Duodenal mucosa (tissue), 2 donors: Measurements from ENCODE around the gene HSF5.

Source experiments
- H3K27ac ChIP-seq: one replicate; pipeline ENCODE4 v1.7.0; 2013; ENCODE audit warnings: low read depth, low read length
- H3K27me3 ChIP-seq, 2 donors: one replicate each; pipeline ENCODE4 v1.7.0; 2013; ENCODE audit warnings: low read length in 2 of 2, control low read depth in 1 of 2; ENCODE audit not compliant: insufficient read depth in 2 of 2, control insufficient read depth in 1 of 2
- H3K36me3 ChIP-seq, 2 donors: one replicate each; pipeline ENCODE4 v1.7.0; 2013; ENCODE audit warnings: low read length in 2 of 2, control low read depth in 1 of 2; ENCODE audit not compliant: insufficient read depth in 2 of 2, control insufficient read depth in 1 of 2
- H3K4me1 ChIP-seq, 2 donors: one replicate each; pipeline ENCODE4 v1.7.0; 2013; ENCODE audit warnings: low read length in 2 of 2, control low read depth in 1 of 2; ENCODE audit not compliant: insufficient read depth in 2 of 2, control insufficient read depth in 1 of 2
- H3K4me3 ChIP-seq, 2 donors: one replicate each; pipeline ENCODE4 v1.7.0; 2013; ENCODE audit warnings: low read length in 2 of 2, low read depth in 1 of 2
- H3K9ac ChIP-seq, 2 donors: one replicate each; pipeline ENCODE4 v1.7.0; 2013; ENCODE audit warnings: low read length in 2 of 2, low read depth in 1 of 2
- H3K9me3 ChIP-seq, 2 donors: one replicate each; pipeline ENCODE4 v1.7.0; 2013; ENCODE audit warnings: low read length in 2 of 2, control low read depth in 1 of 2; ENCODE audit not compliant: control insufficient read depth in 1 of 2

Gene HSF5

DNA sequence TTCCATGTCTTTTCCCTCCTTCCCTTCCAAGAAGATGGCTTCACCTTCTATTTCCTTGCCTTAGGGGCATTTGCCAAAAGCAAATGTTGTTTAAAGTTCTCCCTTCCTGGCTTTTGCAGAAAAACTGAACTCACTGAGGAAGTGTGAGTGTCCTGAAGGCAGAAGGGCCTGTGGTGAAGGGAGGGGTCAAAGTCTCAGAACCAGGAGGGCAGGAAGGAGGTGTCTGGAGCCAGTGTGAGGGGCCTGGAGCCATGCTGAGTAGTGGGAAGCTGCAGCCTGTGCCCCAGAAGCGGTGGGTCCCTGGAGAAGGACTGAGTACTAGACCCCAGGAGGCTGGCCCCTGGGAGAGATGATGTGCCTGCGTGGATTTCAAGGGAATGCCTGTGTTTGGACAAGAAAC lies 112.4 kb downstream of the HSF5 start:
- Histone ChIP-seq H3K9me3 (no peaks in the 10 kb centered on the region), H3K9ac (peak overlapping the region; percentile 9 to 19), H3K36me3 (peaks cover 5 to 11% of the 10 kb centered on the region in 2 donors), H3K27ac (no peak overlapping the region), H3K4me3 (peak overlapping the region; percentile 24 to 33), H3K27me3 (no peaks in the 10 kb centered on the region), H3K4me1 (peaks cover 65 to 75% of the 10 kb centered on the region in 2 donors)

DNA sequence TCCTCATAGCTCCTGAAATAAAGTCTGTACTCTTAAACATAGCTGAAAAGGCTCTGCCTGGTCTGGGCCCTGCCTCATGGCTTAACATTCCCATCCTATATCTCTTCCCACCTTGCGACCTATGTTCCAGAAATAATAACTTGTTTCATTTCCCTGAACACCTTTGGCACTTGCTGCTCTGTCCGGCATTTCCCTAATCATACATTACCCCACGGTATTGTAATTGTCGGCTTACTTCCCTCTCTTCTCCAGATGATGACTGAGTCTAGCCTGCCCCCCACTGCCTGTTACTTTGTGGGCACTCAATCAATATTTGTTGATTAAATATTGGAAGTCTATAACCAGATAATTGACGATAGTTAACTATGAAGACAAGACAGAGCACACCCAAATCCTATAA lies 113.0 kb downstream of the HSF5 start:
- Histone ChIP-seq H3K9me3 (no peaks in the 10 kb centered on the region), H3K4me3 (peak overlapping the region; percentile 24 to 33), H3K27ac (no peak overlapping the region), H3K9ac (no peak overlapping the region), H3K36me3 (peaks cover 9 to 11% of the 10 kb centered on the region in 2 donors), H3K27me3 (no peaks in the 10 kb centered on the region), H3K4me1 (peaks cover 68 to 75% of the 10 kb centered on the region in 2 donors)

- no peaks in the 10 kb centered on the region for H3K27me3 ChIP-seq
- H3K4me1 ChIP-seq: peaks cover 69 to 75% of the 10 kb centered on the region in 2 donors
- H3K27ac ChIP-seq: no peak overlapping the region
- peaks cover 9 to 14% of the 10 kb centered on the region in 2 donors for H3K36me3 ChIP-seq
- no peak overlapping the region for H3K9ac ChIP-seq
- no peaks in the 10 kb centered on the region for H3K9me3 ChIP-seq
- no peak overlapping the region for H3K4me3 ChIP-seq
These were observed 114.3 kb downstream of the HSF5 start for GRCh38 chr17:58373923-58374322.

- H3K27ac ChIP-seq: no peak overlapping the region
These were observed 115.2 kb downstream of the HSF5 start for GRCh38 chr17:58373003-58373402.

DNA sequence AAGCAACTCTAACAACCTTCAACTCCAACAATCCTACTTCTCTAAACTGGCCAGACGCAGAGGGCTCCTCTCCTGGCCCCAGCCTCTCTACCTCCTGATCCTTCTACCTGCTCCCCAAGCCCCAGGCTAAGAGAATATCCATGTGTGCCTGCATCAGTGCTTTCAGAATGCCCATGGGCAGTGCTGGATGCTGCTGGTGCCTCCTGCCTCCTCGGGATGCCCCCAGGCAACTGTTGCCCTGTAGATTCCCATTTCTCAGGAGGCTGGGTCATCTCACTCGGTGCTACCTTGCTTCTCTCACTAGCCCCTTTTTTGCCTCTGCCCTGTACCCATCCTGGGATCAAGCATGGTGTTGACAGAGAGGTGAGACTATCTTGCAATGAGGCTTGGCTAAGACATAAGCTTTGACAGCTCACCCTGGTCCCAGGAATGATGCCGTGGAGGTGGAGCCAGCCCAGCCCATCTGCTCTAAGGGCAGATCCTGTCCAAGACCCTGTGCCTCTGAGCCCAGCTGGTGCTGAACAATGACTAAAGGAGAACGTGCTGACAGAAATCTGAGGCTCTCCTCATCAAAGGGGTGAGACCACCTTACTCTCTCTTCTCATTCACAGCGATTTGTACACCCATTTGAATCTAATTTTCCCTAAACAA lies 116.8 kb downstream of the HSF5 start:
- no peak overlapping the region for H3K27ac ChIP-seq
- H3K27me3 ChIP-seq: no peaks in the 10 kb centered on the region
- H3K36me3 ChIP-seq: peaks cover 9 to 14% of the 10 kb centered on the region in 2 donors
- H3K4me1 ChIP-seq: peaks cover 64 to 73% of the 10 kb centered on the region in 2 donors
- no peak overlapping the region for H3K4me3 ChIP-seq
- H3K9me3 ChIP-seq: no peaks in the 10 kb centered on the region
- peak overlapping the region in 1 of 2 donors; percentile 27 for H3K9ac ChIP-seq

More at GRCh38 chr17:58373003-58373402, 115.2 kb downstream of the HSF5 start:
- Histone ChIP-seq H3K9me3 (no peaks in the 10 kb centered on the region), H3K9ac (no peak overlapping the region), H3K36me3 (peaks cover 9 to 14% of the 10 kb centered on the region in 2 donors), H3K4me3 (no peak overlapping the region), H3K27me3 (no peaks in the 10 kb centered on the region), H3K4me1 (peaks cover 65 to 76% of the 10 kb centered on the region in 2 donors)

- Histone ChIP-seq H3K27me3 (no peaks in the 10 kb centered on the region), H3K9ac (peak overlapping the region in 1 of 2 donors; percentile 27), H3K36me3 (peaks cover 9 to 14% of the 10 kb centered on the region in 2 donors), H3K4me3 (no peak overlapping the region), H3K27ac (no peak overlapping the region), H3K4me1 (peaks cover 65 to 74% of the 10 kb centered on the region in 2 donors), H3K9me3 (no peaks in the 10 kb centered on the region)
These were observed 117.5 kb downstream of the HSF5 start for GRCh38 chr17:58370716-58371115.

DNA sequence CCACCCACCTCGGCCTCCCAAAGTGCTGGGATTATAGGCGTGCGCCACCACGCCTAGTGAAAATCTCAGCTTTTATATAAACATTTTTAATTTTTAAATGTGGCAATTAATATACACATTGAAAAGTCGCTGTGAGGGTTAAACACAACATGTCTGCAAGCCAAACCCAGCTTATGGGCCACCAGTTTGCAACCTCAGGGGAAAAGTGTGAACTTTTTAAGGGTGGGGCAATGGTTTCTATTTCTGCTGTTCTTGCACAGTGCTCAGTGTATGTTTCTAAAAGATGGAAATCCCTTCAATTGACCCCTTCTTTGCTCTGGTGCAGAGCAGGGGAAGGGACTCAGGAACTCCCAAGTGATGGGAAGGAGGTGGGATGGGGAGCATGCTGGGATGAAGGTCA lies 117.9 kb downstream of the HSF5 start:
- peak overlapping the region in 1 of 2 donors; percentile 27 for H3K9ac ChIP-seq
- H3K27me3 ChIP-seq: no peaks in the 10 kb centered on the region
- no peak overlapping the region for H3K27ac ChIP-seq
- H3K4me1 ChIP-seq: peaks cover 65 to 74% of the 10 kb centered on the region in 2 donors
- H3K9me3 ChIP-seq: no peaks in the 10 kb centered on the region
- H3K4me3 ChIP-seq: no peak overlapping the region
- peaks cover 9 to 14% of the 10 kb centered on the region in 2 donors for H3K36me3 ChIP-seq
